Endothelial cell of umbilical vein (primary cell): ENCODE measurements around the gene THEM4. TPM values are rescaled to one million over a fixed set of nuclear protein-coding genes. Genes with fewer than 3 reads are reported as not detected.

Source experiments
- BruUV-seq: library from RNA; stranded (reverse); fragments of 400-500 nt; replicated peaks from 2 replicates; lab custom pipeline; 2021; lab: Mats Ljungman, UMichigan
- CTCF ChIA-PET: fragments of 300-600, 350-600 bp; sonication (Branson Sonifier 250); formaldehyde crosslinking; loops from one replicate; lab custom pipeline; 2021; ENCODE audit warnings: antibody characterized with exemption, inconsistent platforms; lab: Charles Lee
- POLR2A ChIA-PET: fragments of 300-600, 350-600 bp; sonication (Branson Sonifier 250); formaldehyde crosslinking; loops from one replicate; lab custom pipeline; 2021; ENCODE audit warnings: antibody characterized with exemption, inconsistent platforms; lab: Charles Lee
- DNase-seq: peaks from one replicate; pipeline ENCODE4 v3.0.0-alpha.2; 2011; ENCODE audit warnings: low read depth, low spot score
- FAIRE-seq: peaks from 2 replicates; lab custom pipeline; 2011; peaks lifted over from hg19 to GRCh38; lab: Jason Lieb, UNC
- H2AFZ ChIP-seq: 2 replicates; pipeline ENCODE4 v1.6.0; 2012; ENCODE audit warnings: low read depth, low read length, control low read depth, inconsistent platforms
- H3K27ac ChIP-seq: 2 replicates; pipeline ENCODE4 v1.5.1; 2011; ENCODE audit warnings: low read depth, mild to moderate bottlenecking, control low read depth, low read length, moderate library complexity; ENCODE audit not compliant: insufficient read depth
- H3K27me3 ChIP-seq, 2 experiments: 2 replicates each; pipeline versions ENCODE4 v1.6.0 to v1.6.1; 2011; ENCODE audit warnings: low read length in 2 of 2, mixed read lengths in 1 of 2; ENCODE audit not compliant: control insufficient read depth in 2 of 2, insufficient read depth in 2 of 2
- H3K36me3 ChIP-seq, 2 experiments: 2 replicates in 1 of 2; 3 replicates in 1 of 2; pipeline ENCODE4 v1.5.1; 2011; ENCODE audit warnings: low read length in 2 of 2, mild to moderate bottlenecking in 1 of 2, moderate library complexity in 1 of 2; ENCODE audit not compliant: control insufficient read depth in 2 of 2, insufficient read depth in 2 of 2; ENCODE audit errors: extremely low read depth in 1 of 2
- H3K4me1 ChIP-seq: 3 replicates; pipeline ENCODE4 v1.5.1; 2011; ENCODE audit warnings: mild to moderate bottlenecking, low read length; ENCODE audit not compliant: control insufficient read depth, insufficient read depth; ENCODE audit errors: extremely low read depth
- H3K4me2 ChIP-seq: 2 replicates; pipeline ENCODE4 v1.6.1; 2011; ENCODE audit warnings: low read length, control low read depth, mixed read lengths; ENCODE audit not compliant: insufficient read depth
- H3K4me3 ChIP-seq, 3 experiments: fragments of 200-600 bp in 1 of 3; sonication (generic), shearing (Covaris generic) in 1 of 3; replicated peaks in 1 of 3; 2 replicates each; pipeline ENCODE4 v1.5.1; 2011 to 2016; ENCODE audit warnings: control low read depth in 3 of 3, low read length in 3 of 3, mild to moderate bottlenecking in 2 of 3, inconsistent platforms in 1 of 3, low read depth in 1 of 3, moderate library complexity in 1 of 3; ENCODE audit not compliant: insufficient read depth in 1 of 3
- H3K79me2 ChIP-seq: 2 replicates; pipeline ENCODE4 v1.6.0; 2012; ENCODE audit warnings: low read length, inconsistent platforms; ENCODE audit not compliant: control insufficient read depth, insufficient read depth
- H3K9ac ChIP-seq: replicated peaks from 2 replicates; pipeline ENCODE3; 2011; ENCODE audit warnings: low read length, control low read depth; ENCODE audit not compliant: insufficient read depth; ENCODE audit errors: extremely low read depth
- H3K9me1 ChIP-seq: replicated peaks from 3 replicates; pipeline ENCODE4 v1.6.0; 2011; ENCODE audit warnings: mild to moderate bottlenecking, low read length; ENCODE audit not compliant: control insufficient read depth, insufficient read depth; ENCODE audit errors: extremely low read depth
- H3K9me3 ChIP-seq: replicated peaks from 2 replicates; pipeline ENCODE4 v1.5.1; 2012; ENCODE audit warnings: low read length, inconsistent platforms; ENCODE audit not compliant: control insufficient read depth, insufficient read depth
- H4K20me1 ChIP-seq: replicated peaks from 2 replicates; pipeline ENCODE3; 2011; ENCODE audit warnings: mild to moderate bottlenecking, low read length; ENCODE audit not compliant: control insufficient read depth, insufficient read depth; ENCODE audit errors: extremely low read depth
- EZH2 ChIP-seq: IDR thresholded peaks from 2 replicates; pipeline ENCODE4 v1.6.1; 2012; ENCODE audit warnings: borderline replicate concordance, low read depth, mild to moderate bottlenecking, moderate library complexity, low read length, inconsistent platforms; ENCODE audit not compliant: severe bottlenecking
- FOS ChIP-seq: IDR thresholded peaks from 2 replicates; pipeline ENCODE4 v1.6.1; 2011; ENCODE audit warnings: mild to moderate bottlenecking, low read length, moderate library complexity, borderline replicate concordance; ENCODE audit not compliant: insufficient read depth
- GATA2 ChIP-seq: IDR thresholded peaks from 2 replicates; pipeline ENCODE4 v1.7.0; 2011; ENCODE audit warnings: low read depth, mild to moderate bottlenecking, moderate library complexity, mixed read lengths, low read length; ENCODE audit not compliant: insufficient read length, insufficient read depth
- JUN ChIP-seq: IDR thresholded peaks from 2 replicates; pipeline ENCODE4 v1.6.1; 2011; ENCODE audit warnings: borderline replicate concordance, low read depth; ENCODE audit not compliant: insufficient read length, insufficient read depth
- MYC ChIP-seq: IDR thresholded peaks from one replicate; pipeline ENCODE4 v1.6.1; 2011; ENCODE audit warnings: mild to moderate bottlenecking, low read depth, low read length
- POLR2A ChIP-seq: IDR thresholded peaks from 2 replicates; pipeline ENCODE4 v1.6.1; 2012; ENCODE audit warnings: low read depth, mild to moderate bottlenecking, control low read depth, low read length
- POLR2AphosphoS5 ChIP-seq: IDR thresholded peaks from 2 replicates; pipeline ENCODE4 v1.6.1; 2012; ENCODE audit warnings: low read depth, mild to moderate bottlenecking, control low read depth, low read length, moderate library complexity; ENCODE audit not compliant: insufficient read depth
- dilution Hi-C: fragments of 300-500 bp; cut with MboI; formaldehyde crosslinking; loops from one replicate; pipeline ENCODE4 v1.15.0; 2019; ENCODE audit warnings: low sequenced_read_pairs; ENCODE audit not compliant: extremely low pct_ligation_motif_present
- intact Hi-C: fragments of 100-400 bp; cut with micrococcal nuclease; formaldehyde crosslinking; loops from one replicate; pipeline ENCODE4 v1.10.0; 2022
- polyA plus RNA-seq, 4 experiments: library from polyadenylated mRNA; depleted of rRNA in 3 of 4; stranded (reverse) in 3 of 4; unstranded in 1 of 4; fragments of >200 nt; gene quantifications; 2 replicates each; pipeline versions ENCODE4 v1.2.1 to v1.2.3, GENCODE V29; 2011 to 2012; ENCODE audit warnings: missing spikeins in 1 of 4
- small RNA-seq: library from RNA; depleted of rRNA; stranded (forward); fragments of <200 nt; gene quantifications from one replicate; pipeline ENCODE3, GENCODE V24; 2012; ENCODE audit warnings: low replicate concordance, low read depth; ENCODE audit not compliant: insufficient read depth, insufficient read length
- total RNA-seq: library from RNA; stranded (reverse); gene quantifications from 2 replicates; pipeline ENCODE4 v1.2.3, GENCODE V29; 2021
- TF ChIP-seq, protein P1 (sequence below): IDR thresholded peaks from 2 replicates; pipeline ENCODE4 v1.6.1; 2011; ENCODE audit not compliant: insufficient read depth, insufficient read length
- TF ChIP-seq, protein P2 (sequence below), 2 donors: IDR thresholded peaks; 1 replicate in 1 of 2; 2 replicates in 1 of 2; pipeline ENCODE4 v1.5.1; 2011; ENCODE audit warnings: low read length in 2 of 2, mild to moderate bottlenecking in 2 of 2, moderate library complexity in 2 of 2, control low read depth in 1 of 2, inconsistent platforms in 1 of 2, low read depth in 1 of 2; ENCODE audit not compliant: insufficient read depth in 1 of 2; ENCODE audit errors: extremely low read depth in 1 of 2

The THEM4 gene
- total and polyA plus RNA-seq, 2 donors (not counting 3 experiments of a cell fraction or from before 2014, with no cell fraction given) = 22.3 to 24.9 TPM

DNA sequence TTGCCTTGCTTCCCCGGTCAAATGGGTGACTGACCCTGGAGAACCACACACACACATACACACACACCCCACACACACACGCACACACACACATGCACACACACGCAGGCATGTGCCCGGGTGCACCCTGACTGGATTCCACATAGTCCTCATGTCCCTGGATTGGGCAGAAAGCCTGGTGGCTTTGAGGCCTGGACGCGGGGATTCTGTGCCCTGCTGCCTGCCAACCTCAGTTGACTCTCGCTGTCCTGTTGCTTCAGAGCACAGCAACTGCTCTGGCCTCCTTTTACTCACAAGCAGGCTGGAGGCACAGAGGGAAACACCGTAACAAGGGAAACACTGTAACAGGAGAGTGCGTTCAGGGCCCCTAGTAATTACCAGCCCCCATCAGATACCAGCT, 84.1 kb downstream of the THEM4 start:
- Histone ChIP-seq H3K27ac (no peak overlapping the region), H3K27me3 (peaks cover 0 to 3% of the 10 kb centered on the region in 2 experiments), H4K20me1 (no peaks in the 10 kb centered on the region), H3K36me3 (no peaks in the 10 kb centered on the region), H3K79me2 (no peaks in the 10 kb centered on the region), H3K9me1 (no peaks in the 10 kb centered on the region), H3K4me3 (no peak overlapping the region), H3K4me1 (peaks cover 11% of the 10 kb centered on the region), H3K9ac (no peak overlapping the region), H3K4me2 (no peak overlapping the region), H3K9me3 (no peaks in the 10 kb centered on the region), H2AFZ (no peak overlapping the region)
- DNase-seq (no peak), FAIRE-seq (no peak)
- ChIA-PET CTCF (no interaction called here), POLR2A (no interaction called here)
- BruUV-seq = no TSS peak
- TF ChIP-seq POLR2A (no peak), MYC (no peak), GATA2 (no peak), FOS (no peak), JUN (no peak), EZH2 (no peak), POLR2AphosphoS5 (no peak)
- TF ChIP-seq, protein P1, sequence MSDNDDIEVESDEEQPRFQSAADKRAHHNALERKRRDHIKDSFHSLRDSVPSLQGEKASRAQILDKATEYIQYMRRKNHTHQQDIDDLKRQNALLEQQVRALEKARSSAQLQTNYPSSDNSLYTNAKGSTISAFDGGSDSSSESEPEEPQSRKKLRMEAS = no peak
- TF ChIP-seq, protein P2, sequence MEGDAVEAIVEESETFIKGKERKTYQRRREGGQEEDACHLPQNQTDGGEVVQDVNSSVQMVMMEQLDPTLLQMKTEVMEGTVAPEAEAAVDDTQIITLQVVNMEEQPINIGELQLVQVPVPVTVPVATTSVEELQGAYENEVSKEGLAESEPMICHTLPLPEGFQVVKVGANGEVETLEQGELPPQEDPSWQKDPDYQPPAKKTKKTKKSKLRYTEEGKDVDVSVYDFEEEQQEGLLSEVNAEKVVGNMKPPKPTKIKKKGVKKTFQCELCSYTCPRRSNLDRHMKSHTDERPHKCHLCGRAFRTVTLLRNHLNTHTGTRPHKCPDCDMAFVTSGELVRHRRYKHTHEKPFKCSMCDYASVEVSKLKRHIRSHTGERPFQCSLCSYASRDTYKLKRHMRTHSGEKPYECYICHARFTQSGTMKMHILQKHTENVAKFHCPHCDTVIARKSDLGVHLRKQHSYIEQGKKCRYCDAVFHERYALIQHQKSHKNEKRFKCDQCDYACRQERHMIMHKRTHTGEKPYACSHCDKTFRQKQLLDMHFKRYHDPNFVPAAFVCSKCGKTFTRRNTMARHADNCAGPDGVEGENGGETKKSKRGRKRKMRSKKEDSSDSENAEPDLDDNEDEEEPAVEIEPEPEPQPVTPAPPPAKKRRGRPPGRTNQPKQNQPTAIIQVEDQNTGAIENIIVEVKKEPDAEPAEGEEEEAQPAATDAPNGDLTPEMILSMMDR (IDR thresholded peaks at IDR 0.05; ENCODE audit: extremely low read depth in 1 of 2, insufficient read depth in 1 of 2, low read depth in 1 of 2, low read length in 2 of 2) = no peak
- dilution Hi-C loops (no loop called here), intact Hi-C loops (no loop called here)

Small RNAs within 50 kb of the gene (small RNA-seq; reads per million reads assigned to genes)
- not detected for gene RF00019

Other genes with a start within 250 kb of the THEM4 start
- not detected in 2 replicates for gene CELF3, start 192.7 kb downstream of the THEM4 start, total RNA-seq
- gene CELF3, start 192.7 kb downstream of the THEM4 start, polyA plus RNA-seq = not detected in 2 replicates
- gene RIIAD1, start 188.0 kb downstream of the THEM4 start, total RNA-seq = not detected in 2 replicates
- not detected in 2 replicates for gene RIIAD1, start 188.0 kb downstream of the THEM4 start, polyA plus RNA-seq
- 96.9 and 112 TPM in 2 replicates for gene MRPL9, start 146.0 kb downstream of the THEM4 start, total RNA-seq
- gene MRPL9, start 146.0 kb downstream of the THEM4 start, polyA plus RNA-seq = 71.5 and 79.1 TPM in 2 replicates
- 9.3 and 9.6 TPM in 2 replicates for gene TDRKH, start 119.0 kb downstream of the THEM4 start, total RNA-seq
- 3.0 and 3.9 TPM in 2 replicates for gene TDRKH, start 119.0 kb downstream of the THEM4 start, polyA plus RNA-seq
- gene LINGO4, start 104.1 kb downstream of the THEM4 start, total RNA-seq = not detected in 2 replicates
- gene LINGO4, start 104.1 kb downstream of the THEM4 start, polyA plus RNA-seq = not detected in 2 replicates
- not detected in 2 replicates for gene RORC, start 77.7 kb downstream of the THEM4 start, total RNA-seq
- gene RORC, start 77.7 kb downstream of the THEM4 start, polyA plus RNA-seq = not detected in 2 replicates
- gene C2CD4D, start 69.7 kb downstream of the THEM4 start, total RNA-seq = 0.18 TPM in 1 of 2 replicates, not detected in the other
- 0.05 TPM in 1 of 2 replicates, not detected in the other for gene C2CD4D, start 69.7 kb downstream of the THEM4 start, polyA plus RNA-seq
- gene THEM5, start 55.8 kb downstream of the THEM4 start, total RNA-seq = not detected in 2 replicates
- gene THEM5, start 55.8 kb downstream of the THEM4 start, polyA plus RNA-seq = not detected in 2 replicates
- gene S100A10, start 84.3 kb upstream of the THEM4 start, total RNA-seq = 650 and 779 TPM in 2 replicates
- 56.7 and 76.8 TPM in 2 replicates for gene S100A10, start 84.3 kb upstream of the THEM4 start, polyA plus RNA-seq
- 461 and 505 TPM in 2 replicates for gene S100A11, start 127.5 kb upstream of the THEM4 start, total RNA-seq
- 497 and 528 TPM in 2 replicates for gene S100A11, start 127.5 kb upstream of the THEM4 start, polyA plus RNA-seq
- not detected in 2 replicates for gene TCHHL1, start 179.6 kb upstream of the THEM4 start, total RNA-seq
- gene TCHHL1, start 179.6 kb upstream of the THEM4 start, polyA plus RNA-seq = not detected in 2 replicates
- not detected in 2 replicates for gene TCHH, start 205.9 kb upstream of the THEM4 start, total RNA-seq
- not detected in 2 replicates for gene TCHH, start 205.9 kb upstream of the THEM4 start, polyA plus RNA-seq
- gene RPTN, start 249.7 kb upstream of the THEM4 start, total RNA-seq = not detected in 2 replicates
- gene RPTN, start 249.7 kb upstream of the THEM4 start, polyA plus RNA-seq = not detected in 2 replicates